ENCODE data around the gene SLITRK1. TPM values are rescaled to one million over a fixed set of nuclear protein-coding genes. Genes with fewer than 3 reads are reported as not detected.
A peak's percentile ranks its signal among the peaks of the same experiment; 100 is the strongest.

Gene SLITRK1
- total RNA-seq, 1 donor from 2014 or later: 2.1 TPM

DNA sequence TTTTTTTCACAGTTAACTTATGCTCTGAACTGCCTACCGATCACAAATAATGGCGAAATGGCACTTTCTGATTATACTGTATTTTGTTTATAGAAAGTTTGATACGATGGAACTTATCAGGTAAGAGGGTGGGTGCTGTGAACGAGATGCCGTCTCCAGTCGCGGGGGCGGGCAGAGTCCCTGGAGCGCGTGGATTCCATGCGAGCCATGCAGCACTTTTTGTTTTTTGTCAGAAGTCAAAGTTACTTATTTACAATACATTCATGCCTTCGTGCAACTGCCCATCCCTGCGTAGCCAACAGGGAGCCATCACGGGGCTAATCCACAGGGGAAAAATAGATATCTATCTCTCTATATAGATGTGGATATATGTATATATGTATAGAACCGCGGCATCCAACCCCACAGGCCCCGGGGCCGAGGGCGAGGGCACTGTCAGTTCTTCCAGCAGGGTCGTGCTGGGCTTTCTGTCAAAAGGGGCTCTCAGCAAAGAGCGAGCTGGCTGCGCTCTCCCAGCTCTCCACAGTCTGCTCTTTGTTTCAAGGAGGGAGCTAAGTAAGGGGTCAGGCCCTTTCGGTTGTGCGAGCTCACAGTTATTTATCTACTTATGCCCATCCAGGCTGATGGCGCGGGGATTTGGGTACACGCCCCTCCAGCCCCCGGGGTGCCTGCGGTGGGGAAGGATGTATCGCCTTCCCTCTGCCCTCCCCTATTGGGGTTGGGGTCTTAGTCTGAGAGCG lies 3.4 kb downstream of the SLITRK1 start:
- Mint-ChIP-seq H3K27me3 (peaks cover 79% of the 10 kb centered on the region), H3K4me1 (ENCODE audit: unreplicated experiment) (peaks cover 7% of the 10 kb centered on the region), H3K36me3 (no peaks in the 10 kb centered on the region), H3K27ac (no peak overlapping the region), H3K9me3 (no peaks in the 10 kb centered on the region), H3K4me3 (peak overlapping the region; percentile 86)
- TF ChIP-seq, protein P1, sequence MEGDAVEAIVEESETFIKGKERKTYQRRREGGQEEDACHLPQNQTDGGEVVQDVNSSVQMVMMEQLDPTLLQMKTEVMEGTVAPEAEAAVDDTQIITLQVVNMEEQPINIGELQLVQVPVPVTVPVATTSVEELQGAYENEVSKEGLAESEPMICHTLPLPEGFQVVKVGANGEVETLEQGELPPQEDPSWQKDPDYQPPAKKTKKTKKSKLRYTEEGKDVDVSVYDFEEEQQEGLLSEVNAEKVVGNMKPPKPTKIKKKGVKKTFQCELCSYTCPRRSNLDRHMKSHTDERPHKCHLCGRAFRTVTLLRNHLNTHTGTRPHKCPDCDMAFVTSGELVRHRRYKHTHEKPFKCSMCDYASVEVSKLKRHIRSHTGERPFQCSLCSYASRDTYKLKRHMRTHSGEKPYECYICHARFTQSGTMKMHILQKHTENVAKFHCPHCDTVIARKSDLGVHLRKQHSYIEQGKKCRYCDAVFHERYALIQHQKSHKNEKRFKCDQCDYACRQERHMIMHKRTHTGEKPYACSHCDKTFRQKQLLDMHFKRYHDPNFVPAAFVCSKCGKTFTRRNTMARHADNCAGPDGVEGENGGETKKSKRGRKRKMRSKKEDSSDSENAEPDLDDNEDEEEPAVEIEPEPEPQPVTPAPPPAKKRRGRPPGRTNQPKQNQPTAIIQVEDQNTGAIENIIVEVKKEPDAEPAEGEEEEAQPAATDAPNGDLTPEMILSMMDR (conservative IDR thresholded peaks at IDR 0.05): no peak
- peak; percentile 54 for DNase-seq (ENCODE audit: extremely low spot score, unreplicated experiment)

DNA sequence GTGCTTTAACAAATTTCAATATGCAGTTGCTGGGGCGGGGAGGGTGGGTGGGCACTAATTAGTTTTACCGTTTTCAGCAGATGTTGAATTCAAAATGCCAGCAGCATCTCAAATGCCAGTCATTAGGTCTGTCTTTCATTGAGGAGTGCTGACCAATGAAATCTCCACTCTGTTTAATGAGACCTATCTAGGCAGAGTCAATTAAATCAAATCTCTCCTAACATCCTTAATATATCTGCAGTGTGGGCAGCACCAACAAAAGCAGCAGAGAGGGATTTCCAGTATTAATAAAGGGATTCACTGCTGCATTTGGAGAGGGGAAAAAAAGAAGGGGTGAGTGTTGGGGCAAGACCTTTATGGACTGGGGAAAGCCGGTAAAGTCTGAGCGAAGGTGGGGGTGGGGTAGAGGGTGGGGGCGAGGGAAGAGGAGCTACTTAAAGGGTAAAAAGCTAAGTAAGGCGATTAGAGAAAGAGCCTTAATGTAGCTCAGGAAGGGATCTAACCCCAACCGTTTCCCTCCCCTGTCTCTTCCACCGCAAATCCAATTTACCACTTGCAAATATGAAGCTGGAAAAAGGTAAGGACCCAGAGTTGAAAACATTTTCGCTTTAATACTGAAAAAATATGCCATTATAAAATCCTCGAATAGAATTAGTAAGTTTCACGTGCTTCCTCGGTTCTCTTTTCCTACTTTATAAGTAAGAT lies 4.5 kb downstream of the SLITRK1 start:
- Mint-ChIP-seq H3K4me1 (ENCODE audit: unreplicated experiment) (peaks cover 7% of the 10 kb centered on the region), H3K27ac (no peak overlapping the region), H3K4me3 (peak overlapping the region; percentile 48), H3K27me3 (peaks cover 68% of the 10 kb centered on the region), H3K36me3 (no peaks in the 10 kb centered on the region), H3K9me3 (no peaks in the 10 kb centered on the region)
- DNase-seq (ENCODE audit: extremely low spot score, unreplicated experiment): no peak
- TF ChIP-seq, protein P1 (conservative IDR thresholded peaks at IDR 0.05): no peak

DNA sequence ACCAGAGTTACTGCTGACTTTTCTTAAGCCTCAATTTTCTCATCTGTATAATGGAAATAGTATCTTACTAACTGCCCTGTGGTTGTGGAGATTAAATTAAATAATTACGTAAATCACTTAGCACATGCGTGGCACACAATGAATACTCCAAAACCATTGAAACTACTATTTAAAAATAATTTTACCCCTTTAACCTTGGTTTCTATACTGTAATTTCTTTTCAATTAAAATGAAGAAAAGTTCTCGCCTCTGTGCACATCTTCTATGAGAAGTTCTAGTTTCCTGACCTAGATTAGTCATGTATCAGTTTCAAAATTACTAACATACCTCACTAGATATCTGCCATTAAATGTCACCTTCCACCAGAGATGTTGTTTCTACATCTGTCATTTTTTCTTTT lies 5.7 kb downstream of the SLITRK1 start:
- H3K27ac Mint-ChIP-seq: no peak overlapping the region
- no peaks in the 10 kb centered on the region for H3K9me3 Mint-ChIP-seq
- peaks cover 55% of the 10 kb centered on the region for H3K27me3 Mint-ChIP-seq
- H3K36me3 Mint-ChIP-seq: no peaks in the 10 kb centered on the region
- TF ChIP-seq, protein P1 (conservative IDR thresholded peaks at IDR 0.05): no peak
- peaks cover 7% of the 10 kb centered on the region for H3K4me1 Mint-ChIP-seq (ENCODE audit: unreplicated experiment)
- no peak for DNase-seq (ENCODE audit: extremely low spot score, unreplicated experiment)
- no peak overlapping the region for H3K4me3 Mint-ChIP-seq

DNA sequence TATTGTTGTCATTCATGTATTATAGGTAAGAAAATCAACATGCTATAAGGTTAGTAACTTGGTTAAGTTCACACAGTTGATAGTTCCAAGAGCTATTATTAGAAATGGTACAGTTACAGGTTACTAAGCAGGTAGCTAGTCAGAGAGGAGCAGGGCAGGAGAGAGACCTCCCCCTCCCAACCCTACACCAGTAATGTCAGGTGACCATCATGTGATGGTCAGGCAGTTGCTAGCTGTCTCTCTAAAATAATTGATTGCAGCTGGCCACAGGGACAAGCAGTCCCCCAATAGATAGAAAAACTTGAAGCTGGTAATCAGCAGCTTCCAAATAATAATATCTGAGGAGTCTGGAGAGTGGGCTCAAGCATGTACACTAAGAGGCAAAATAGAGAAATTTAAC lies 14.6 kb downstream of the SLITRK1 start:
- no peaks in the 10 kb centered on the region for H3K27me3 Mint-ChIP-seq
- H3K36me3 Mint-ChIP-seq: no peaks in the 10 kb centered on the region
- no peak overlapping the region for H3K27ac Mint-ChIP-seq
- TF ChIP-seq, protein P1 (conservative IDR thresholded peaks at IDR 0.05): no peak
- DNase-seq (ENCODE audit: extremely low spot score, unreplicated experiment): no peak
- H3K4me1 Mint-ChIP-seq (ENCODE audit: unreplicated experiment): no peaks in the 10 kb centered on the region
- no peak overlapping the region for H3K4me3 Mint-ChIP-seq
- H3K9me3 Mint-ChIP-seq: no peaks in the 10 kb centered on the region

DNA sequence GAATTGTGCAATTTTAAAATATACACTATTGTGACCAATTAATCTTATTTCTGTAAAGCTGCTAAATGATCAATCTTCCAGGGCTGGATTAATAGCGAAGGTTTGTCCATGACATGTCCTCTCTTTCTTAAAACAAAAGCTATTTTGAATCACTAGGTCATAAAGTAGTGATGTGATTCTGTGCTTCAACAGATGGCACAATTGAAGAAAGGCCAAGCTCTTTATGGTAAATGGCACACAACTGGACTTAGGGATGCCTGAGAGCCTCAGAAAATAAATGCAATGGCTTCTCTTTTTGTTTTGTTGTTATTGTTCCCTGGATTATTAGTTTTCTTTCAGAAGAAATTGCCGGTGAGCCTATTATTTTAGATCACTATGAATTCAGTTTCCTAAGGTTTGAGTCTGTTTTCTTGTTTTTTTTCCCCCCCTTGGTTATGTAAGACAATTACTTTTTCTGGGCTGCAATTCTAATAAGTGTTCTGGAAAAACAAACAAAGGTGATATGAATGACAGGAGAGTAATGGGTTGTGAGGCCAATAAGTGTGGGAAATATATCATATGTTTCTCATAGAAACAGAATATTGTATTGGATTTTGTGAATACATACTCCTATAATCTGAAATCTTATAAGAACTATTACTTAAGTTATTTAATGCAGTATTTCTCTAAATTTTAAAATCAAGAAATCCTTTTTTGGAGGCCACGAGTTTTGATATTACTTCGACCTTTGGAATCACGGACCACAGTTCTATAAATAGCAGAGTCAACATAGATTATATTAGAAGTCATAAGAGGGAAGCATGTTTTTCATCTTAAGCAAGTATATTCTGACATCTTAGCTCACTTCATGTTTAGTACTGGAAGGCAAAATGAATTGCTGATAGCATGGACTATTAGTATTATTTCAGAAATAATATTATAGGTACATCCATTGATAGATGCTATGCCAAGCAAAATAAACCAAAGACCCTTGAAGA lies 16.8 kb downstream of the SLITRK1 start:
- Mint-ChIP-seq H3K36me3 (no peaks in the 10 kb centered on the region), H3K4me3 (no peak overlapping the region), H3K9me3 (no peaks in the 10 kb centered on the region), H3K4me1 (ENCODE audit: unreplicated experiment) (no peaks in the 10 kb centered on the region), H3K27me3 (no peaks in the 10 kb centered on the region), H3K27ac (no peak overlapping the region)
- TF ChIP-seq, protein P1 (conservative IDR thresholded peaks at IDR 0.05): no peak
- no peak for DNase-seq (ENCODE audit: extremely low spot score, unreplicated experiment)
